ENCODE data around the gene PIGX.
"Not testable (repeated sequence)": the region's sequence is repeated elsewhere in the genome, so short reads cannot be mapped to it uniquely, and the experiment has no call there.

DNA sequence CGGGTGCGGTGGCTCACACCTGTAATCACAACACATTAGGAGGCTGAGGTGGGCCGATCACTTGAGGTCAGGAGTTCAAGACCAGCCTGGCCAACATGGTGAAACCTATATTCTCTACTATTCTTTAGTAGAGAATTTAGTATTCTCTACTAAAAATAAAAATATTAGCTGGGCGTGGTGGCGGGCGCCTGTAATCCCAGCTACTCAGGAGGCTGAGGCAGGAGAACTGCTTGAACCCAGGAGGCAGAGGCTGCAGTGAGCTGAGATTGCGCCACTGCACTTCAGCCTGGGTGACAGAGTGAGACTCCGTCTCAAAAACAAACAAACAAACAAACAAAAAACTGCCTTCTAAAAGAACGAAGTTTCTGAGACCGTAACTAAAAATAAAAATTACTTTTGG is 31.4 kb downstream of the PIGX start:
- TF ChIP-seq CTCF, POLR2A, POLR2AphosphoS5 (IDR thresholded peaks at IDR 0.05): not testable (repeated sequence)

Measured in upper lobe of left lung (tissue), 4 donors.